ENCODE measurements around the gene TNFSF8.

The TNFSF8 gene

DNA sequence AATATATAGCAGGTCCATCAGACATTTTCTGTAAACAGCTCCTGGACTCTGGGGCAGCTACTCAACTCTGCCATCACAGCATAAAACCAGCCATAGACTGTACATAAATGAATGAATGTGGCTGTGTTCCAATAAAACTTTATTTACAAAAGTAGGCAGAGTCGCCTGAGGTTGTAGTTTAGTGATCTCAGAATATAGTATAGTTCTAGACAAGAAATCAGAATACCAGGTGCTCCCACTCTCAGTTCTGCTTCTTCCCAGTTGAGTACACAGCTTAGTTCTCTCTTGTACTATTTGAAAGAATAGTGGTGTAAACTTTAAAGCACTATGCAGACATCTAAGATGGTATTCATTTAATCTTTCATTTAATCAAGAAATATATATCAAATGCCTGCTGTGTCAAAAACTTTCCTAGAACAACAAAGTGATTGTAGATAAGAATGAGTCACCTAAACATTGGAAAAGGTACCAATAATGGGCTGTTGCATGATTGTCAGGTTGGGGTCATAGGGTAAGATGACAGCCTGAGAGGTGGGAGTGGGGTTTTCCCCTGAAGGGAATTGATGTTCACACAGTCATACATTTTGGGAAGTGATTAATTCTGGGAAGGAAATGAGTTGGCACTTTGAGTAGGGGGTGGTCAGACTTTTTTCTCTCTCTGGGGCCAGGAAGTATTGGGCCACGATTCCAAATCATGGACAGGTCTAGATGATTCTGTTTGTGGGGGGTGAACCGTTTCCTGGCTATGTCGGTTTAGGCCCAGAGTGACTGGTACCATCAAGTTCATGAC is 37.0 kb downstream of the TNFSF8 start:
- no peaks in the 10 kb centered on the region for H3K27me3 Mint-ChIP-seq
- CTCF ChIA-PET: interaction anchor here (2.1 kb wide), 1 partner anchor 13 kb away, joined by 8 read pairs; no protein-coding TSS in a partner anchor
- H3K9me3 Mint-ChIP-seq: peaks cover 28% of the 10 kb centered on the region
- H3K27ac Mint-ChIP-seq: peak overlapping the region; percentile 60
- H3K4me3 Mint-ChIP-seq: no peak overlapping the region
- DNase-seq: no peak
- H3K36me3 Mint-ChIP-seq: peaks cover 51% of the 10 kb centered on the region
- peaks cover 29% of the 10 kb centered on the region for H3K4me1 Mint-ChIP-seq

DNA sequence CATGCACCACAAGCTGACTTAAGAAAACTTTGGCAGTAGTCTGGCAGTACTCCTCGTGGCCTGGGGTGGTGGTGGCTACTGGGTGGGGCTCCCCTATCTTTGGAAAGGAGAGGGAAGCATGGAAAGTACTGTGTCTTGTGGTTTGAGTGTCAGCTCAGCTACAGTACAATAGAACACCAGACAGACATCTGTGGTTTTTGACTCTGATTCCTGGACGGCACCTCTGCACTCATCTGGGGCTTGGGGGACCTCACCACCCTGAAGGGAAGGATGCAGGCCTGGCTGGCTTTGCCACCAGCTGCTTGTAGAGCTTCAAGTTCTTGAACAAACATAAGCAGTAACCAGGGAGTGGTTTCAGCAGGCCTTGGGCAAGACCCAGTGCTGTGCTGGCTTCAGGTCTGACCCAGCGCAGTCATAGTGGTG is 40.6 kb downstream of the TNFSF8 start:
- peak; percentile 40 for DNase-seq
- no peak overlapping the region for H3K4me3 Mint-ChIP-seq
- H3K4me1 Mint-ChIP-seq: peaks cover 33% of the 10 kb centered on the region
- H3K27ac Mint-ChIP-seq: peak overlapping the region; percentile 43
- peaks cover 27% of the 10 kb centered on the region for H3K9me3 Mint-ChIP-seq
- H3K36me3 Mint-ChIP-seq: peaks cover 41% of the 10 kb centered on the region
- no peaks in the 10 kb centered on the region for H3K27me3 Mint-ChIP-seq
- CTCF ChIA-PET: interaction anchor here (0.7 to 1.7 kb wide), 4 partner anchors 12 to 63 kb away, joined by 3 to 6 read pairs (median 4); no protein-coding TSS in a partner anchor

DNA sequence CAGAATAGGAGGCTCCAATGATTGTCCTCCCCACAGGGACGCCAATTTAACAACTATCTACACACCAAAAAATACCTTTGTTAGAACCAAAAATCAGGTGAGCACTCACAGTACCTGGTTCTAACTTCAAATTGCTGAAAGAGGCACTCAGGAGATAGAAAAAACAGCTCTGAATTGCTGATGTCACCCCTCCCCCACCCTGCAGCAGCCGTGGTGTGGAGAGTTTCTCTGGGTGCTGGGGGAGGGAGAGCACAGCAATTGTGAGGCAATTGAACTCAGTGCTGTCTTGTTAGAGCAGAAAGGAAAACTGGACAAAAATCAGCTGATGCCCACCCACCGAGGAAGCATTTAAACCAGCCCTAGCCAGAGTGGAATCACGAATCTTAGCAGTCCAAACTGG is 41.8 kb downstream of the TNFSF8 start:
- Mint-ChIP-seq H3K36me3 (peaks cover 37% of the 10 kb centered on the region), H3K9me3 (peaks cover 28% of the 10 kb centered on the region), H3K27me3 (no peaks in the 10 kb centered on the region), H3K4me3 (no peak overlapping the region), H3K27ac (no peak overlapping the region), H3K4me1 (peaks cover 33% of the 10 kb centered on the region)
- no peak for DNase-seq
- CTCF ChIA-PET: interaction anchor here (1.6 to 1.7 kb wide), 2 partner anchors 11 to 18 kb away, joined by 4 to 8 read pairs; no protein-coding TSS in a partner anchor

DNA sequence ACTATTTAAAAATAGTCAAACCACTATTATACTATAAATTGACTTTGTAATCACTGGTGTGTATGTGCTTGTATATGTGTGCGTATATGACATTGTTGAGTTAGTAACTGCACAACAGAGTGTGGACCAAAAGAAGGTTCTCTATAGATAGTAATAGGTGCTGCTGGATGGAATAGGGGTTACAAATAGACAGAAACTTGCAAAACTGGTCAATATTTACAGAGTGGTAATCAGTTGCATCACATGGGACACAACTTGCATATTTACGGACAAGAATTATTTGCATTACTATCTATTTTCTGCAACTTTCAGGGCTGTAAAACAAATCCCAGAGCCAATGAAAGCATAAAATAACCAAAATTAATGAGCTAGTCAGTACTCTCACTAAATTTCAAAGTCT is 42.4 kb downstream of the TNFSF8 start:
- Mint-ChIP-seq H3K36me3 (peaks cover 31% of the 10 kb centered on the region), H3K27me3 (no peaks in the 10 kb centered on the region), H3K27ac (no peak overlapping the region), H3K4me3 (no peak overlapping the region), H3K4me1 (peaks cover 32% of the 10 kb centered on the region), H3K9me3 (peaks cover 27% of the 10 kb centered on the region)
- DNase-seq: no peak
- CTCF ChIA-PET: interaction anchor here (1.6 to 1.7 kb wide), 2 partner anchors 10 to 19 kb away, joined by 4 to 8 read pairs; no protein-coding TSS in a partner anchor

DNA sequence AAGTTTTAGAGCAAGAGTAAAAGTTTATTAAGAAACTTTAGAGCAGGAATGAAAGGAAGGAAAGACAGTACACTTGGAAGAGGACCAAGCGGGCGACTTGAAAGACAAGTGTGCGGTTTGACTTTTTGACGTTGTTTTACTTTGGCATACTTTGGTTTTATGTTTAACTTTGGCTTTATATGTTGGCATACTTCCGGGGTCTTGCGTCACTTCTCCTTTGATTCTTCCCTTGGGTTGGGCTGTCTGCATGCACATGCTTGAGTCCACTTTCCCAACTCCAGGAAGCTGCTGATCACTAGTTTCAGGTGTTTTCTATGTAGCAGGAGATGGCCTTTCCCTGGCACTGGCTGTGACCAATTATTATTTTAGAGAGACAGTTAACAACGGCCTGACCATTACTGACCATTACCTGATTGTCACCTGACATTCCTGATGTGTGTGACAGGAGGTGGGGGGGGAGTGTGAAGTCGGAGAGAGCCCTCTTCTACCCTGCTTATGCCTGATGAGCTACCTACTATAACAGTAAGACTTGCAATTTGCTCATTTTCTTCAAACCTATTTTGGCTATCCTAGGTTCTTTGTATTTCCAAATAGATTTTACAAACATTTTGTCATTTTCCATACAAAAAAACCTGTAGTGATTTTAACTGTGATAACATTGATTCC is 45.5 kb downstream of the TNFSF8 start:
- Mint-ChIP-seq H3K9me3 (peaks cover 25% of the 10 kb centered on the region), H3K4me1 (peaks cover 19% of the 10 kb centered on the region), H3K36me3 (peaks cover 20% of the 10 kb centered on the region), H3K4me3 (no peak overlapping the region), H3K27ac (no peak overlapping the region), H3K27me3 (no peaks in the 10 kb centered on the region)
- no peak for DNase-seq
- CTCF ChIA-PET: no interaction called here

DNA sequence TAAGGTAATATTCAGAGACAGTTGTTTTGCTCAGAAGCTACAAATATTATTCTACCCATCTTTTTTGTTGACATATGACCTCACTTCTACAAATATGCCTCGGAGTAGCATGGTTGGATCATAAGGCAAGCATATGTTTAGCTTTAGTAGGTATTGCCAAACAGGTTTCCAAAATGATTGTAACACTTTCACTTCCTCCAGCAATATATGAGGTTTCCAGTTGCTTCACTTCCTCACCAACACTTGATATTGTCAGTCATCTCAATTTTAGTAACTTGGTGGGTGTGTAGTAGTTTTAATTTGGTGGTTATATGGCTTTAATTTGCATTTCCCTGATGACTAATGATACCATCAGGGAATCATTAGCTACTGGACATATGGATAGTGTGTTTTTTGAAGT is 46.7 kb downstream of the TNFSF8 start:
- no peak for DNase-seq
- peaks cover 6% of the 10 kb centered on the region for H3K4me1 Mint-ChIP-seq
- H3K36me3 Mint-ChIP-seq: peaks cover 19% of the 10 kb centered on the region
- no peaks in the 10 kb centered on the region for H3K27me3 Mint-ChIP-seq
- H3K9me3 Mint-ChIP-seq: peaks cover 25% of the 10 kb centered on the region
- H3K27ac Mint-ChIP-seq: no peak overlapping the region
- CTCF ChIA-PET: interaction anchor here (0.9 kb wide), 1 partner anchor 15 kb away, joined by 3 read pairs; no protein-coding TSS in a partner anchor
- no peak overlapping the region for H3K4me3 Mint-ChIP-seq

DNA sequence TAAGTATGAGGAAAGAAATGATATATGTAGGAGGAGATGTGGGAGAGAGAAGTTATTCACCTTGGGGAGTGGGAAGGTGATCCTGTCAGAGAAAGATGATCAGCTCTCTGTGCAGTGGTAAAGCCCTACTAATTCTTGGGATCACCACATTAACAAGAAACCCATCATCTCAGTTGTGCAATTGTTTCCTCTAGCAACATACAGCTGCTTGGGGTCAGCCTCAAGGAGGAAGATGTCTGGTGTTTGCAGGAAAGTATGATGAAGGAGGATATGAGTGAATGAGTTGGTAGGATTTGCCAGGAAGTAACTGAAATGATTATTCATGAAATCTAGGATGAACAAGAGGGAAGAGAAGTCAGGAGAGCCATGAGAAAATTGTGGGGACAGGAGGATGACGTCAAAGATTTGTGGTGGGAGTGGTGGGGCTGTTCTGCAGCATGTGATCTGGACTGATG is 50.1 kb downstream of the TNFSF8 start:
- Mint-ChIP-seq H3K36me3 (peaks cover 28% of the 10 kb centered on the region), H3K4me1 (no peaks in the 10 kb centered on the region), H3K9me3 (peaks cover 37% of the 10 kb centered on the region), H3K27me3 (no peaks in the 10 kb centered on the region), H3K4me3 (no peak overlapping the region), H3K27ac (no peak overlapping the region)
- CTCF ChIA-PET: no interaction called here
- DNase-seq: no peak

DNA sequence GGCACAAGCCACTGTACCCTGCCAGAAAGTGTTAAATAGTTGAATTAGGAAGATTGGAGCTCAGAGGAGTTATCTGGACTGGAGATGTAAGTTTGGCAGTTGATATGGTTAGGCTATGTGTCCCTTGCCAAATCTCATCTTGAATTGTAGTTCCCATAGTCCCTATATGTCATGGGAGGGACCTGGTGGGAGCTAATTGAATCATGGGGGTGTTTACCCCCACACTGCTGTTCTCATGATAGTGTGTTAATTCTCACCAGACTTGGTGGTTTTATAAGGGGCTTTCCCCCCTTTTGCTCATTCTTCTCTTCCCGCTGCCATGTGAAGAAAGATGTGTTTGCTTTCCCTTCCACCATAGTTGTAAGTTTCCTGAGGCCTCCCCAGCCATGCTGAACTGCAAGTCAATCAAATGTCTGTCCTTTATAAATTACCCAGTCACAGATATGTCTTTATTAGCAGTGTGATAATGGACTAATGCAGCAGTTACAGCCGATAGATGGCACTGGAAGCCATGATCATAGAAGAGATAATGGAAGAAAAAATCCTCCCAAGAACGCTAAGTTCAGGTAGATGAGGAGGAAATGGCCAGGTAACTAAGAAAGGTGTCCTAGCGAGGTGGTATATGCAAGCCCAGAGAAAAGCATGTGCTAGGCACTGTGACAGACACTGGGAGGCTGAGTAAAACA is 51.4 kb downstream of the TNFSF8 start:
- Mint-ChIP-seq H3K36me3 (peaks cover 32% of the 10 kb centered on the region), H3K4me1 (no peaks in the 10 kb centered on the region), H3K4me3 (no peak overlapping the region), H3K9me3 (peaks cover 39% of the 10 kb centered on the region), H3K27ac (no peak overlapping the region), H3K27me3 (no peaks in the 10 kb centered on the region)
- CTCF ChIA-PET: interaction anchor here (1.6 kb wide), 1 partner anchor 10 kb away, joined by 4 read pairs; no protein-coding TSS in a partner anchor
- no peak for DNase-seq

DNA sequence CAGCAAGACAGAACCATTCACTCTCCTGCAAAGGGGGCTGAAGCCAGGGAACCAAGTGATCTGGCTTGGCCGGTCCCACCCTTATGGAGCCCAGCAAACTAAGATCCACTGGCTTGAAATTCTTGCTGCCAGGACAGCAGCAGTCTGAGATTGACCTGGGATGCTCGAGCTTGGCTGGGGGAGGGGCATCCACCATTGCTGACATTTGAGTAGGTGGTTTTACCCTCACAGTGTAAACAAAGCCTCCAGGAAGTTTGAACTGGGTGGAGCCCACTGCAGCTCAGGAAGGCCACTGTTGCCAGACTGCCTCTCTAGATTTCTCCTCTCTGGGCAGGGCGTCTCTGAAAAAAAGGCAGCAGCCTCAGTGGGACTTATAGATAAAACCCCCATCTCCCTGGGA is 60.5 kb downstream of the TNFSF8 start:
- peak; percentile 66 for DNase-seq
- peaks cover 55% of the 10 kb centered on the region for H3K36me3 Mint-ChIP-seq
- H3K9me3 Mint-ChIP-seq: peaks cover 64% of the 10 kb centered on the region
- H3K4me3 Mint-ChIP-seq: no peak overlapping the region
- H3K4me1 Mint-ChIP-seq: peaks cover 35% of the 10 kb centered on the region
- H3K27ac Mint-ChIP-seq: peak overlapping the region; percentile 85
- no peaks in the 10 kb centered on the region for H3K27me3 Mint-ChIP-seq
- CTCF ChIA-PET: interaction anchor here (0.5 to 1.2 kb wide), 5 partner anchors 11 to 208 kb away, joined by 3 read pairs; no protein-coding TSS in a partner anchor

DNA sequence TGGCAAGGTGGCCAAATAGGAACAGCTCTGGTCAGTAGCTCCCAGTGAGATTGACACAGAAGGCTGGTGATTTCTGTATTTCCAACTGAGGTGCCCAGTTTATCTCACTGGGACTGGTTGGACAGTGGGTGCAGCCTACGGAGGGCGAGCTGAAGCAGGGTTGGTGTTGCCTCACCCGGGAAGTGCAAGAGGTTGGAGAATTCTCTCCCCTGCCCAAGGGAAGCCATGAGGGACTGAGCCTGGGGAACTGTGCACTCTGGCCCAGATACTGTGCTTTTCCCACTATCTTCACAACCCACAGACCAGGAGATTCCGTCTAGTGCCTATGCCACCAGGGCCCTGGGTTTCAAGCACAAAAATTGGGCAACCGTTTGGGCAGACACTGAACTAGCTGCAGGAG is 61.0 kb downstream of the TNFSF8 start:
- H3K9me3 Mint-ChIP-seq: peaks cover 62% of the 10 kb centered on the region

DNA sequence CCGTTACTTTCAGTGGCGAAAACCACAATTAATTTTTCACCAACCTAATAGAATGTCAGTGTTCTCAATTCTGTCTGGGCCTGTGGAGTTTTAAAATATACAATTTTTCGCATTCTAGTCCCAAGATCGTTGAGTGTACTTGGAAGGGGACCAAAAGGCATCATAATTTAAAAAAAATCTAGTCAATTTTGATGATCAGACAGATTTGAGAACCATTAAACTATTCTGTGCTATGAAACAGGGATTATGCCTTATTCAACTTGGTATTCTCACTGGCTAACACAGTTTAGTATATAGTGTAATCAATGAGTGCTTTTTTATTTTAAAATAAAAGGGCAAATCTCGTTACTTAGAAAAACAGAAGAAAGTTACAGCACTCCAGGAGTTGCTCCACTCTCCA is 63.1 kb downstream of the TNFSF8 start:
- CTCF ChIA-PET: no interaction called here
- Mint-ChIP-seq H3K9me3 (peaks cover 48% of the 10 kb centered on the region), H3K27me3 (no peaks in the 10 kb centered on the region)

More for the DNA sequence above, 61.0 kb downstream of the TNFSF8 start:
- Mint-ChIP-seq H3K27me3 (no peaks in the 10 kb centered on the region), H3K4me1 (peaks cover 35% of the 10 kb centered on the region), H3K27ac (peak overlapping the region; percentile 85), H3K36me3 (peaks cover 53% of the 10 kb centered on the region), H3K4me3 (no peak overlapping the region)
- DNase-seq: no peak
- CTCF ChIA-PET: interaction anchor here (0.5 to 1.2 kb wide), 5 partner anchors 12 to 208 kb away, joined by 3 read pairs; no protein-coding TSS in a partner anchor

DNA sequence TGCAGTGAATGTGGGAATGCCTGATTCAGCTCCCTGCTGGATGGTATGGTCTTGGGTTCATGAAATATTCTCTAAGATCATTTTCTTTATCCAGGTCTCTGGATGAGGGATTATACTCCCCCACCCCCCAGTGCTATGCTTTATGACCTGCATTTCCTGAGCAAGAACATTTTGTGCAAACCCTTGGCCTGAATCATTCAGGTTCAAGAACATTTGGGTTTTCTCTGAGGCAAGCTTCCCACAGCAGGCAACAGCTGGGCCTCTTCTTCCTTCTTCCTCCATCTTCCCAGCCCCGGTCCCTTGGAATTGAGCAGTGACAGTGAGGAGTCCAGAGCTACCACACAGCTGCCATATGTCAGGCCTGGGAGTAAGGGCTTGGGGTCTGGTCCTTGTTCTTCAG is 65.9 kb downstream of the TNFSF8 start:
- peaks cover 16% of the 10 kb centered on the region for H3K36me3 Mint-ChIP-seq

More for the DNA sequence above, 63.1 kb downstream of the TNFSF8 start:
- Mint-ChIP-seq H3K4me3 (no peak overlapping the region), H3K4me1 (peaks cover 28% of the 10 kb centered on the region), H3K36me3 (peaks cover 42% of the 10 kb centered on the region), H3K27ac (no peak overlapping the region)
- DNase-seq: no peak

DNA sequence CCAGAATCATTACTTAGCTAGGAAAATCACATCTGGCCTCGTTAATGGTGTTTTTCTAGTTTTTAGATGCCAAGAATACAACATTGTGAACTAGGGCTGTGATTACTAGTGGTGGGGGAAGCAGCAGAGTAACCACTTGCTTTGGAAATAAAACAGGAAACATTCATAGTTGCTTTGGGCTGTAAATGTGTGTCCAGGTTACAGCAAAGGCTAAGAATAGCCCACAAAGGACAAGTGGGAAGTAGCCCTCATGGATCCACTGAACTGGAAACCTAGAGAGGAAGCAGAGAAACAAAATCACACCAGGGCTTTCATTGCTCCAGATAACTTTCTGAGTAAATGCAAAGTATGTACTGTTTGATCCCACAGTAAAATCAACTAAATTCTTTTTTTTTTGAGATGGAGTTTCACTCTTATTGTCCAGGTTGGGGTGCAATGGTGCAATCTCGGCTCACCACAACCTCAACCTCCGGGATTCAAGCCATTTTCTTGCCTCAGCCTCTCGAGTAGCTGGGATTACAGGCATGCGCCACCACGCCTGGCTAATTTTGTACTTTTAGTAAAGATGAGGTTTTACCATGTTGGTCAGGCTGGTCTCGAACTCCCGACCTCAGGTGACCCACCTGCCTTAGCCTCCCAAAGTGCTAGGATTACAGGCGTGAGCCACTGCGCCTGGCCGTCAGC is 68.3 kb downstream of the TNFSF8 start:
- CTCF ChIA-PET: interaction anchor here (1.3 kb wide), 1 partner anchor 49 kb away, joined by 3 read pairs; no protein-coding TSS in a partner anchor
- H3K4me3 Mint-ChIP-seq: no peak overlapping the region
- peaks cover 15% of the 10 kb centered on the region for H3K9me3 Mint-ChIP-seq
- no peak for DNase-seq
- H3K27ac Mint-ChIP-seq: no peak overlapping the region
- peaks cover 7% of the 10 kb centered on the region for H3K27me3 Mint-ChIP-seq
- peaks cover 12% of the 10 kb centered on the region for H3K36me3 Mint-ChIP-seq
- no peaks in the 10 kb centered on the region for H3K4me1 Mint-ChIP-seq

More for the DNA sequence above, 65.9 kb downstream of the TNFSF8 start:
- H3K4me3 Mint-ChIP-seq: no peak overlapping the region
- peaks cover 7% of the 10 kb centered on the region for H3K4me1 Mint-ChIP-seq
- no peak for DNase-seq
- H3K27me3 Mint-ChIP-seq: peaks cover 7% of the 10 kb centered on the region
- H3K9me3 Mint-ChIP-seq: peaks cover 24% of the 10 kb centered on the region
- no peak overlapping the region for H3K27ac Mint-ChIP-seq
- CTCF ChIA-PET: no interaction called here

Measured in activated naive CD4-positive, alpha-beta T cell treated with anti-CD3 and anti-CD28 coated beads, Interleukin-2, amount 10 ng/mL, durations not matched to agents 7 days and 5 days (primary cell).